Keratinocyte (primary cell): ENCODE measurements around the gene ARMH1. TPM values are rescaled to one million over a fixed set of nuclear protein-coding genes. Genes with fewer than 3 reads are reported as not detected.

ENCODE experiments used
- DNase-seq: peaks from one replicate; pipeline ENCODE4 v3.0.0-alpha.2; 2011; ENCODE audit warnings: low read depth, missing footprints, low spot score
- FAIRE-seq: peaks from 2 replicates; lab custom pipeline; 2011; peaks lifted over from hg19 to GRCh38; lab: Jason Lieb, UNC
- H2AFZ ChIP-seq: 2 replicates; pipeline ENCODE4 v1.6.0; 2012; ENCODE audit warnings: low read length, control low read depth, inconsistent platforms; ENCODE audit not compliant: control insufficient read depth
- H3K27ac ChIP-seq: 2 replicates; pipeline ENCODE4 v1.5.1; 2011; ENCODE audit warnings: low read length; ENCODE audit not compliant: control insufficient read depth, insufficient read depth
- H3K27me3 ChIP-seq: 3 replicates; pipeline ENCODE4 v1.6.0; 2011; ENCODE audit warnings: low read length; ENCODE audit not compliant: control insufficient read depth, insufficient read depth; ENCODE audit errors: extremely low read depth
- H3K36me3 ChIP-seq, 2 experiments: 2 replicates in 1 of 2; 3 replicates in 1 of 2; pipeline ENCODE4 v1.5.1; 2011; ENCODE audit warnings: low read length in 2 of 2, mild to moderate bottlenecking in 1 of 2; ENCODE audit not compliant: control insufficient read depth in 2 of 2, insufficient read depth in 2 of 2; ENCODE audit errors: extremely low read depth in 1 of 2
- H3K4me1 ChIP-seq: 3 replicates; pipeline ENCODE4 v1.5.1; 2011; ENCODE audit warnings: low read length; ENCODE audit not compliant: control insufficient read depth, insufficient read depth; ENCODE audit errors: extremely low read depth
- H3K4me2 ChIP-seq: 3 replicates; pipeline ENCODE4 v1.6.0; 2011; ENCODE audit warnings: low read depth, low read length; ENCODE audit not compliant: control insufficient read depth, insufficient read depth; ENCODE audit errors: extremely low read depth
- H3K4me3 ChIP-seq, 3 experiments: fragments of 200-600 bp in 1 of 3; sonication (generic) in 1 of 3; 2 replicates in 2 of 3; 3 replicates in 1 of 3; pipeline ENCODE4 v1.5.1; 2011 to 2016; ENCODE audit warnings: low read length in 3 of 3, mild to moderate bottlenecking in 3 of 3, control low read depth in 2 of 3, inconsistent platforms in 1 of 3, low read depth in 1 of 3, mixed read lengths in 1 of 3, mixed run types in 1 of 3, moderate library complexity in 1 of 3; ENCODE audit not compliant: control insufficient read depth in 2 of 3, insufficient read depth in 2 of 3; ENCODE audit errors: extremely low read depth in 1 of 3
- H3K79me2 ChIP-seq: 2 replicates; pipeline ENCODE4 v1.6.0; 2012; ENCODE audit warnings: low read length; ENCODE audit not compliant: control insufficient read depth, insufficient read depth
- H3K9ac ChIP-seq: 3 replicates; pipeline ENCODE4 v1.6.0; 2011; ENCODE audit warnings: low read length; ENCODE audit not compliant: control insufficient read depth, insufficient read depth; ENCODE audit errors: extremely low read depth
- H3K9me1 ChIP-seq: 3 replicates; pipeline ENCODE4 v1.6.0; 2011; ENCODE audit warnings: low read length; ENCODE audit not compliant: control insufficient read depth, insufficient read depth; ENCODE audit errors: extremely low read depth
- H3K9me3 ChIP-seq: 2 replicates; pipeline ENCODE4 v1.5.1; 2012; ENCODE audit warnings: low read depth, low read length; ENCODE audit not compliant: control insufficient read depth
- H4K20me1 ChIP-seq: 3 replicates; pipeline ENCODE4 v1.6.0; 2011; ENCODE audit warnings: low read length; ENCODE audit not compliant: control insufficient read depth, insufficient read depth; ENCODE audit errors: extremely low read depth
- EZH2 ChIP-seq: IDR thresholded peaks from one replicate; pipeline ENCODE4 v1.6.1; 2012; ENCODE audit warnings: inconsistent platforms, mild to moderate bottlenecking, low read length, moderate library complexity
- dilution Hi-C: fragments of 300-500 bp; cut with MboI; formaldehyde crosslinking; loops from one replicate; pipeline ENCODE4 v1.7.0; 2020; ENCODE audit warnings: low sequenced_read_pairs; ENCODE audit not compliant: extremely low pct_ligation_motif_present
- polyA plus RNA-seq, 5 experiments: library from polyadenylated mRNA; depleted of rRNA in 3 of 5; stranded (reverse) in 3 of 5; stranded (forward) in 1 of 5; unstranded in 1 of 5; fragments of >200 nt; gene quantifications; 1 replicate in 1 of 5; 2 replicates in 3 of 5; 3 replicates in 1 of 5; pipeline versions ENCODE4 v1.2.1 to v1.2.3, GENCODE V29; 2011 to 2012; ENCODE audit warnings: missing spikeins in 2 of 5, low read depth in 1 of 5, low replicate concordance in 1 of 5
- TF ChIP-seq, protein P1 (sequence below), 3 experiments: IDR thresholded peaks in 1 of 3; conservative IDR thresholded peaks in 1 of 3; optimal IDR thresholded peaks in 1 of 3; 2 replicates in 2 of 3; 3 replicates in 1 of 3; pipeline versions ENCODE3 to v1.5.1; 2011; ENCODE audit warnings: low read length in 3 of 3, mild to moderate bottlenecking in 3 of 3, moderate library complexity in 2 of 3, control low read depth in 1 of 3, inconsistent platforms in 1 of 3; ENCODE audit not compliant: insufficient read depth in 2 of 3; ENCODE audit errors: extremely low read depth in 1 of 3

The ARMH1 gene
- polyA plus RNA-seq, 1 donor (not counting 4 experiments of a cell fraction or from before 2014, with no cell fraction given): 0.22 TPM

GRCh38 chr1:44635439-44635838, 39.1 kb upstream of the ARMH1 start:
- Histone ChIP-seq H3K9me3 (no peaks in the 10 kb centered on the region), H2AFZ (no peak overlapping the region), H3K4me2 (no peak overlapping the region), H3K4me1 (peaks cover 29% of the 10 kb centered on the region), H3K36me3 (peaks cover 20 to 45% of the 10 kb centered on the region in 2 experiments), H3K27me3 (no peaks in the 10 kb centered on the region), H3K9me1 (peaks cover 5% of the 10 kb centered on the region), H4K20me1 (peaks cover 8% of the 10 kb centered on the region), H3K79me2 (peaks cover 17% of the 10 kb centered on the region), H3K27ac (no peak overlapping the region), H3K9ac (no peak overlapping the region), H3K4me3 (no peak overlapping the region)
- dilution Hi-C loops: no loop called here
- DNase-seq: no peak
- TF ChIP-seq EZH2: no peak
- TF ChIP-seq, protein P1, sequence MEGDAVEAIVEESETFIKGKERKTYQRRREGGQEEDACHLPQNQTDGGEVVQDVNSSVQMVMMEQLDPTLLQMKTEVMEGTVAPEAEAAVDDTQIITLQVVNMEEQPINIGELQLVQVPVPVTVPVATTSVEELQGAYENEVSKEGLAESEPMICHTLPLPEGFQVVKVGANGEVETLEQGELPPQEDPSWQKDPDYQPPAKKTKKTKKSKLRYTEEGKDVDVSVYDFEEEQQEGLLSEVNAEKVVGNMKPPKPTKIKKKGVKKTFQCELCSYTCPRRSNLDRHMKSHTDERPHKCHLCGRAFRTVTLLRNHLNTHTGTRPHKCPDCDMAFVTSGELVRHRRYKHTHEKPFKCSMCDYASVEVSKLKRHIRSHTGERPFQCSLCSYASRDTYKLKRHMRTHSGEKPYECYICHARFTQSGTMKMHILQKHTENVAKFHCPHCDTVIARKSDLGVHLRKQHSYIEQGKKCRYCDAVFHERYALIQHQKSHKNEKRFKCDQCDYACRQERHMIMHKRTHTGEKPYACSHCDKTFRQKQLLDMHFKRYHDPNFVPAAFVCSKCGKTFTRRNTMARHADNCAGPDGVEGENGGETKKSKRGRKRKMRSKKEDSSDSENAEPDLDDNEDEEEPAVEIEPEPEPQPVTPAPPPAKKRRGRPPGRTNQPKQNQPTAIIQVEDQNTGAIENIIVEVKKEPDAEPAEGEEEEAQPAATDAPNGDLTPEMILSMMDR (optimal IDR thresholded peaks at IDR 0.05 in 1 of 3, IDR thresholded peaks at IDR 0.05 in 1 of 3, conservative IDR thresholded peaks at IDR 0.05 in 1 of 3; ENCODE audit: extremely low read depth in 1 of 3, insufficient read depth in 2 of 3, low read length in 3 of 3): no peak
- no peak for FAIRE-seq

DNA sequence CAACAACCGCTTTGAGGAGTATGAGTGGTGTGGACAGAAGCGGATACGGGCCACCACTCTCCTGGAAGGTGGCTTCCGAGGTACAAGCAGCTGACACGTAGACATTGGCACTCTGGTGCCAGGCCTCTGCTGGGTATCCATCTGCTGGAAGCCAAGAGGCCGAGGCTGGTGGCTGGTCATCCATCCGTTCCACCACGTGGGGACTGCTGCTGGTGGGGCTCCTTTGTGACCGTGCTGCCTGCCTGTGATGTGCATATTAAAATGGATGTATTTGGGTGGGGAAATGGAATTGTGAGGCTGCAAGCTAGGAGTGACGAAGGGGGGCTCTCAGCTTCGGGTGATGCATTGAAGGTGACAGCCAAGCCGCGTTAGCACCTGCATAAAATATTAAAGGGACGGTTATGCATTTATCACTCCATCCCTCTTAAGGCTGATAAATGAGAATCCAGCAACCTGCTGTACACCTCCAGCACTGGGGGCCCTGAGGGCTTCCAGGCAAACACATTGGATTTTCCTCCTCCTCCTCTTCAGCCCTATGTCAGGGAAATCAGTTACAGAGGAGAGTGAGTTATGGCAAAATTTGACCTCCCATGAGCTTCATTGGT, 38.3 kb upstream of the ARMH1 start:
- Histone ChIP-seq H3K9me1 (peaks cover 5% of the 10 kb centered on the region), H3K9ac (no peak overlapping the region), H4K20me1 (peaks cover 8% of the 10 kb centered on the region), H3K4me1 (peaks cover 28% of the 10 kb centered on the region), H3K27ac (peak overlapping the region; percentile 23), H3K36me3 (peaks cover 21 to 50% of the 10 kb centered on the region in 2 experiments), H2AFZ (no peak overlapping the region), H3K4me2 (no peak overlapping the region), H3K79me2 (peaks cover 17% of the 10 kb centered on the region), H3K27me3 (no peaks in the 10 kb centered on the region), H3K9me3 (no peaks in the 10 kb centered on the region), H3K4me3 (no peak overlapping the region)
- no peak for FAIRE-seq
- DNase-seq: no peak
- TF ChIP-seq, protein P1 (optimal IDR thresholded peaks at IDR 0.05 in 1 of 3, IDR thresholded peaks at IDR 0.05 in 1 of 3, conservative IDR thresholded peaks at IDR 0.05 in 1 of 3; ENCODE audit: extremely low read depth in 1 of 3, insufficient read depth in 2 of 3, low read length in 3 of 3): no peak
- TF ChIP-seq EZH2: no peak
- dilution Hi-C loops: no loop called here
